ENCODE results near the gene RBM20. TPM values are rescaled to one million over a fixed set of nuclear protein-coding genes. Genes with fewer than 3 reads are reported as not detected.

RBM20 gene
- polyA plus RNA-seq, 10 donors: 6.8 to 17.0 (median 10.3) TPM

- DNase-seq: no peak
Measured at GRCh38 chr10:110672580-110672919, 28.4 kb downstream of the RBM20 start.

DNA sequence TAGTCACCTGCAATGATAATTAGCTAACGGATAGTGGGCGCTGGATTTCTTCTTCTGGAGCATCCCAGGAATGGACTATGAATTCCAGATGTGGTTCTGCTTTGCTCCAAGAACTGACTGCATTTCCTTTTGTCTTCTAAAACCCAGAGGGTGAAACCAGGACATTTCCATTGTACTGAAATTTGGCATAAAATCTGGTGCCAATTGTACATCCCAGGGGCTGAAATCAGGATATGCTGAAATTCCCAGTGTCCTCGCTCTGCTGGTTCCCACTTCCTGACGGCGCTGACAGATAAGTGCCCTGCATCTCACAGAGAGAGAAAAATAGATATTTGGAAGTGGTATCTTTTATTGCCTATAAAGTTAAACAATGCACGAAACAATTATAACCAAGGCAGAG, 31.9 kb downstream of the RBM20 start:
- no peak for DNase-seq

GRCh38 chr10:110679486-110680272, 35.5 kb downstream of the RBM20 start:
- peak; percentile 72 to 80 (median 72) for DNase-seq

GRCh38 chr10:110680273-110681020, 36.3 kb downstream of the RBM20 start:
- DNase-seq: no peak

DNA sequence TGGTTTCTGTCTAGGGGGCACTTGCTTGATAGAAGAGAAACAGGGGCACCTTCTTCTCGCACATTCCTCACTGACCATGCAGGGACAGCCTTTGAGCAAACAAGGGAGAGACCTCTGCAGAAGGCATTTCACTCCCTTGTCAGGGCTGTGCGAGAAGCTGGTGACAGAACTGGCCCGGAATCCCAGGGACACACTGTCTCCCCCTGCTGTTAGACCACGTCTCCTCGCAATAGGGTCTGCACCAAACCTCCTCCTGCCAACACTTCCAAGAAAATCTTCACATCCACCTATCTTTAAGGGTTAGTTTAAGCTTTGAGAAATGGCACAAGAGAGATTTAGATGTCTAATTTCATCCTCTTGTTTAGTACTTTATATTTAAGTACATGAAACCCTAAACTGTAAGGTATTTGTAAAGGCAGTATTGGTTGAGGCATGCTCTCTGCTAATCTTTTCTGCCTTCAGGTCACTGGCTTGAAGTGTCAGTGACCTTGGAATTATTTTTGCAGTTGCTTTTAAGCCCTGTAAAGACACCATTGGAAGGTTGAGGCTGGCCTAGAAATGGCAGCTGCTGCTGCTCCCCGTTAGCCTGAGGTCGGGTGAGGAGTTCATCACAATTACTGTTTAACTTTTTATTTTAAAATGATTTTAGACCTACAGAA, 37.0 kb downstream of the RBM20 start:
- DNase-seq: peak in 2 of 3 donors; percentile 39 to 55

GRCh38 chr10:110682348-110682747, 38.2 kb downstream of the RBM20 start:
- no peak for DNase-seq

DNA sequence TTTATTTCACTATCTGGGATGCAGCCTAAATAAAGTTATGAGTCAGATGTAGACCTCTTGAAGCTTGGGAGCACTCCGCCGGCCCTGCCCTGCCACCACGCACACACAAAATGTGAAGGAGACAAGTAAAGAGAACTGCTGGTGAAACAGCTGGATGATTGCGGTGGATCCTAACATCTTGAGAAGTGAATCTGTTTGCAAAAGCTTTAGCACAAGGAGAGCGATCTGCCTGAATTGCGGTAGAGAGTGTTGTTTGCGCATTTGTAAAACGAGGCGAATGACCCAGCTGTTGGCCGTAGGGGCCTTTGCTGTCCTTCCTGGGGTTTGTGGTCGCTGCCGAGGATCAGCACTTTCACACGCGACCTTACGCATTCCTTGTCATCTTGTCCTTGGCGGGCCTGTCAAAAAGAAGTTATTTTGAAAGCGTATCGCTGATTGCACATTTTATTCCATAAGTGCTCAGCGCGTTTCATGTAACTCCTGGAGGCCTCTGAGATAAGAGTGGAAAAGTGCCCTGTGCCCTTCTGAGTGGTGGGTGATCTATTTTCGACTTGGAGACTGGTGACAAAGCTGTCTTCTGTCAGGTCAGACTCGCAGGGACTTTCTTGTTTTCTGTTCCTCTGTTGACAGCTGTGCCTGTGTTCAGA, 40.8 kb downstream of the RBM20 start:
- no peak for DNase-seq

GRCh38 chr10:110686047-110686446, 41.9 kb downstream of the RBM20 start:
- no peak for DNase-seq

- DNase-seq: no peak
Measured at GRCh38 chr10:110686949-110687348, 42.8 kb downstream of the RBM20 start.

- no peak for DNase-seq
Measured at GRCh38 chr10:110687400-110687799, 43.3 kb downstream of the RBM20 start.

DNA sequence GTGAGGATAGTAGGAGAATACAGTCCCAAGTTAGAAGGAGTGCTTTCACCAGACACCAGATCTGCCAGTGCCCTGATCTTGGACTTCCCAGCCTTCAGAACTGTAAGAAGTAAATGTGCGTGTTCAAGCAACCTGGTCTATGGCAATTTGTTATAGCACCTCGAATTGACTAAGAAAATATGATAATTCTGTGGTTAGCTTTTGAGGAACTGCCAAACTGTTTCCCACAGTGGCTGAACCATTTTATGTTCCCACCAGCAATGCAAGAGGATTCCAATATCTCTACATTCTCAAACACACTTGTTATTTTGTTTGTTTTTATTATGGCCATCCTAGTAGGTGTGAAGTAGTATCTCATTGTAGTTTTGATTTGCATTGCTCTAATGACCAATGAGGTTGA, 47.0 kb downstream of the RBM20 start:
- DNase-seq: no peak

DNA sequence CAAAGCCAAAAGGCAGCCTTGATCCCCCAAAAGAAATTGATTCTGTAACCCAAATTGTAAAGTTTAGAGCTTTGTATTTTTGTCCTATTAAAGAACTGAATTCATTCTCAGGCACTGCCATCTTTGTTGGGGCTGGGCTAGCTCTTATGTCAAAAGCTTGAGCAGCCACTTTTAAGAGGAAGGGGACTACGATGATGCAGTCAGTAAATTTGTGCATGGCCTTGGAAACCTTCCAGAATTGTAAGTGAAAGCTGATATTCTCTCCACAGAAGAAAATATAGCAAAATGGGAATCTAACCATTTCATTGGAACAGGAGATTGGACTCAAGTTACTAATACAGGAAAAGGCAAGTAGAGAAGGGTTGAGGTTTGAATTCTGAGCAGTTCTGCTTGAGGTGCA, 50.1 kb downstream of the RBM20 start:
- no peak for DNase-seq

DNA sequence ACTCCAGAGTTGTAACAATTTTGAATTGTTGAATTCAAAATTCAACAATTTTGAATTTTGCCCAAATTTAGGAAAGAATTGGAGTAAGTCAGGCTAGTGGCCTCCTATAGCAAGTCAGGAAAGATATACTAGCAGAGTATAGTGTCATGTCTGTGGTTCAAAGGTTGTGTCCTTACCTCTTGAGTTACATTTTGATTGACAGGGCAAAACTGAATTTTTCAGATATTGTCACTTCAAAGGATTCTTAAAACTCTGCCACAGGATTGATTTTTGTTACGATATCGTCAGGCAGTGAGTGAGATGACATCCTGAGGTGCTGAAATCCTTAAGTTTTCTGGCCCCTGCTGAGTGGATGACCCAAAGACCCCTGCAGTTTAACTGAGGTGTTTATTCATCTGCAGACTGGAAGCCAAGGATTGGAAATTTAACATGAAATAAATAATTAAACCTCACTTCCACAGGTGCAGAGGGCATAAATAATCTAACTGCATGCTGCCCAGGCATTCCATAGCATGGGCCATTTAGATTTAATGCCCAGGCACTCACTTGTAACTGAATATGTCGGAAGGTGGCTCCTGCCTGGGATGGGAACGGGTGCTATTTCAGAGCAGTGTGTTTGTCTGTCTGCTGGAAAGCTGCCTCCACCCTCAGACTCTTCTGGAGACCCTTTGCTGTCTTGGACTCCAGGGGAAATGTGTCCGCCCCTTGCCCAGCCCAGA, 50.8 kb downstream of the RBM20 start:
- no peak for DNase-seq

GRCh38 chr10:110695539-110695886, 51.4 kb downstream of the RBM20 start:
- DNase-seq: no peak

- no peak for DNase-seq
Measured at GRCh38 chr10:110696436-110696835, 52.3 kb downstream of the RBM20 start.

- no peak for DNase-seq
Measured at GRCh38 chr10:110698340-110698739, 54.2 kb downstream of the RBM20 start.

- peak; percentile 59 to 75 (median 68) for DNase-seq
Measured at GRCh38 chr10:110698782-110699201, 54.7 kb downstream of the RBM20 start.

DNA sequence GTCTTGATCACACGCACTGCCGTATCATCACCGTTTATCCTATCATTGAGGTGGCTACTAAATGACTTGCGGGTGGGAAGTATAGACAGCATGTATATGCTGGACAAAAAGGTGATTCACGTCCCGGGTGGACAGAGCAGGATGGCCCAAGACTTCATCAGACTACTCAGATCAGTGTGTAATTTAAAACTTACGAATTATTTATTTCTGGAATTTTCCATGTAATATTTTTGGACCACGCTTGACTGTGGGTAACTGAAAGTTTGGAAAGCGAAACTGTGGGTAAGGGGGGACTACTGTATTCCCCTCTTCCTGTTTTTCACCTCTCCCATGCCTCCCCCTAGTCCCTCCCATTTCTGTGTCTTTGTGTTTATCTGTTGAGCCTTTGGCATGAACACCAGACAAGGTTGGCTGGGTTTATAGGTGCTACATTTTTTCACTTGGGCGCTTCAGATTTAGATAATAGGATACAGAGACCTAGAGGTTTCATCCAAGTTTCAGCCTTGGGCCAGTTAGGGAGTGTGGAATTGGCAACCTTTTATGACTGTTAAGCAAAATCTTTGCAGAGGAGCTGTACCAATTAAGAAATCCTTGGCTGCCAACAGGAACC, 55.8 kb downstream of the RBM20 start:
- no peak for DNase-seq

GRCh38 chr10:110700947-110701616, 56.9 kb downstream of the RBM20 start:
- no peak for DNase-seq

- DNase-seq: no peak
Measured at GRCh38 chr10:110701617-110701971, 57.5 kb downstream of the RBM20 start.

DNA sequence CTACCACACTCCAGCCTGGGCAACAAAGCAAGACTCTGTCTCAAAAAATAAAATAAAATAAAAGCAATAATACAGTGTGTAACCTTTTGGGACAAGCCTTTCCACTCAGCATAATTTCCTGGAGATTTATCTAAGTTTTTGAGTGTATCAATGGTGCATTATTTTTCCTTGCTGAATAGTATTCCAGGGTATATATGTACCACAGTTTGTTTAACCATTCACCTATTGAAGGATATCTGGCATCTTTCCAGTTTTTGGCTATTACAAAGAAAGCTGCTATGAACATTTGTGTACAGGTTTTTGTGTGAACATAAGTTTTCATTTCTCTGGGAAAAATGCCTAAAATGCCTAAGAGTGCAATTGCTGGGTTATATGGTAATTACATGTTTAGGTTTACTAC, 59.9 kb downstream of the RBM20 start:
- no peak for DNase-seq

Measured in muscle of back (tissue), 11 donors.